ENCODE data around the gene STX17. TPM values are rescaled to one million over a fixed set of nuclear protein-coding genes. Genes with fewer than 3 reads are reported as not detected.

STX17 gene
- total RNA-seq, 1 donor = 21.2 TPM

DNA sequence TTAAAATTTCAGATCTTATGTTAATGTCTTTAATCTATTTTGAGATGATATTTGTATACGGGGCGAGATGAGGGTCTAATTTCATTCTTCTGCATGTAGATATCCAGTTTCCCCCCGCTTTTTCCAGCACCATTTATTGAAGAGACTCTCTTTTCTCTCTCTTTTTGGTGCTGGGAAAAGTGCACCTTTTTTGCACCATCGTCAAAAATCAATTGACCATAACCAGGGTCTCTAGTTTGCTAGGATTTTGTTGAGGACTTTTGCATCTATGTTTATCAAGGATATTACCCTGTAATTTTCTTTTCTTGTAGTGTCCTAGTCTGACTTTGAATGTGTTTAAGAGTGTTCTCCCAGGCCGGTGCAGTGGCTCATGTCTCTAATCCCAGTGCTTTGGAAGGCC lies 93.3 kb downstream of the STX17 start:
- no peak overlapping the region for H3K4me3 ChIP-seq (ENCODE audit: low read depth, low read length)
- DNase-seq (ENCODE audit: low read depth) = no peak

DNA sequence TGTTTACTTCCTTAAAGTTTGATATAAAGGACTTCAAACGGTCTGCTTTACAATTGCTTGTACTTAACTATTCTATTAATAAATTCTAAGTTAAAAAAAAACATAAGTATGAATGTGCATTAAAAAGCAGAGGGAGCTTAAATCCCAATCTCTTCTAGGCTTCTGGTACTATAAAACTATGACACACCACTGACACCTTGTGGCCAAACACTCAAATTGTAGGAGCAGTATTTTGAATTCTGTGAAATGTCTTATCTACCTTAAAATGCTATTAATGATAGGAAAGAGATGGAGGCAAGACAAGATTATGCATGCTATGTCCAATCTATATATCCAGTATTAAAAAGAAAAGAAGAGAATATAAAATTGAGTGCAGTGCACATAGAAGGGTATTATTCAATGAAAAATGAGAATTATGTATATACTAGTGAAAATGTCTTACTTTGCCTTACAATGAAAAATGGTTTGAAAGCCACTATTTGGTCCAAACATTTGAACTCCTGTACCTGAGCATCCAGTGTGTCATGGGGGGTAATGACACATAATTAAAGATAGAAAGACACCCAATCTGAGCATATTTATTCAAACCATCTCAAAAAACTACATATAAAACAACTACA lies 104.7 kb downstream of the STX17 start:
- H3K4me3 ChIP-seq (ENCODE audit: low read depth, low read length) = no peak overlapping the region
- TF ChIP-seq, protein P1, sequence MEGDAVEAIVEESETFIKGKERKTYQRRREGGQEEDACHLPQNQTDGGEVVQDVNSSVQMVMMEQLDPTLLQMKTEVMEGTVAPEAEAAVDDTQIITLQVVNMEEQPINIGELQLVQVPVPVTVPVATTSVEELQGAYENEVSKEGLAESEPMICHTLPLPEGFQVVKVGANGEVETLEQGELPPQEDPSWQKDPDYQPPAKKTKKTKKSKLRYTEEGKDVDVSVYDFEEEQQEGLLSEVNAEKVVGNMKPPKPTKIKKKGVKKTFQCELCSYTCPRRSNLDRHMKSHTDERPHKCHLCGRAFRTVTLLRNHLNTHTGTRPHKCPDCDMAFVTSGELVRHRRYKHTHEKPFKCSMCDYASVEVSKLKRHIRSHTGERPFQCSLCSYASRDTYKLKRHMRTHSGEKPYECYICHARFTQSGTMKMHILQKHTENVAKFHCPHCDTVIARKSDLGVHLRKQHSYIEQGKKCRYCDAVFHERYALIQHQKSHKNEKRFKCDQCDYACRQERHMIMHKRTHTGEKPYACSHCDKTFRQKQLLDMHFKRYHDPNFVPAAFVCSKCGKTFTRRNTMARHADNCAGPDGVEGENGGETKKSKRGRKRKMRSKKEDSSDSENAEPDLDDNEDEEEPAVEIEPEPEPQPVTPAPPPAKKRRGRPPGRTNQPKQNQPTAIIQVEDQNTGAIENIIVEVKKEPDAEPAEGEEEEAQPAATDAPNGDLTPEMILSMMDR (IDR thresholded peaks at IDR 0.05; ENCODE audit: insufficient read depth, low read length) = peak; percentile 55
- peak; percentile 59 for DNase-seq (ENCODE audit: low read depth)

More for the DNA sequence above, 93.3 kb downstream of the STX17 start:
- TF ChIP-seq, protein P1 (IDR thresholded peaks at IDR 0.05; ENCODE audit: insufficient read depth, low read length) = no peak

DNA sequence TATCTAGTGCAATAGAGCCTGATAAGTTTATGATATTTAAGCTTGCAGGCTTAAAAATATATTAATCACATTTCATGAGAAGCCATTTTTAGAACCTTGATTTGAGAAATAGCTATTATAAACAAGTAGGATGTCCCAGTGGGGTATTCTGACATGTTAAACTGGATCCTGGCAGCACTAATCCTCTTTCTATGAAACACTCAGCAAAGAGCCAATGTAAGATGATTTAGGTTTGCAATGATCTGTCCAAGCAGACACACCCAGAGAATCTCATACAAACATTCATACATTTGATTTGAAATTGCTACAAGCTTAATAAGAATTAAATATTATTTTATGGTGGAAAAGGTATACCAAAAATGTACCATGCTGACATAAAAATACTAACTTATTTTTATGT lies 105.8 kb downstream of the STX17 start:
- no peak overlapping the region for H3K4me3 ChIP-seq (ENCODE audit: low read depth, low read length)
- DNase-seq (ENCODE audit: low read depth) = no peak
- TF ChIP-seq, protein P1 (IDR thresholded peaks at IDR 0.05; ENCODE audit: insufficient read depth, low read length) = no peak

DNA sequence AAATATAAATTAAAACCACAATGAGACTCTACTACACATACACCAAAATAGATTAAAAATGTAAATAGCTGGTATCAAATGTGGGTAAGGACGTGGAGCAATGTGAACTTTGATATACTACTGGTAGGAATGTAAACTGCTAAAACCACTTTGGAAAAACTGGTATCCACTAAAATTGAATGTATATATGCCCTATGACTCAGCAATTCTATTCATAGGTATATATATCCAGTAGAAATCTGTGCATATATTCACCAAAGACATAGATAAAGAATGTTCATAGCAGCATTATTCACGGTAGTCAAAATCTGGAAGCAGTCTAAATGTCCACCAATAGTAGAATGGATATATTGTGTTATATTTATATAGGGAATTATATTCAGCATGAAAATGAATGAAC lies 107.1 kb downstream of the STX17 start:
- H3K4me3 ChIP-seq (ENCODE audit: low read depth, low read length) = no peak overlapping the region
- no peak for DNase-seq (ENCODE audit: low read depth)
- TF ChIP-seq, protein P1 (IDR thresholded peaks at IDR 0.05; ENCODE audit: insufficient read depth, low read length) = no peak

DNA sequence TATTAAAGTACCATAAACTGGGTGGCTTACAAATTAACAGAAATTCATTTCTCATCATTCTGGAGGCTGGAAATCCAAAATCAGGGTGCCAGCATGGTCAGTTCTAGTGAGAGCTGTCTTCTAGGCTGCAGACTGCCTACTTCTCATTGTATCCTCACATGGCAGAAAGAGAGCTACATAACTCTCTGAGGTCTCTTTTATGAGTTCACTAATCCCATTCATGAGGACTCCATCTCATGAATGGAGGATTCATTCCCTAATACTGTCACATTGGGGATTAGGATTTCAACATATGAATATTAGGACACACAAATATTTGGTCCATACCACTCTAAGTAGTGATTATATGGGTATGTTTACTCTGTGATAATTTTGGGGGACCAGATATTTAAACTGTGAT lies 108.4 kb downstream of the STX17 start:
- no peak overlapping the region for H3K4me3 ChIP-seq (ENCODE audit: low read depth, low read length)
- DNase-seq (ENCODE audit: low read depth) = no peak
- TF ChIP-seq, protein P1 (IDR thresholded peaks at IDR 0.05; ENCODE audit: insufficient read depth, low read length) = no peak

DNA sequence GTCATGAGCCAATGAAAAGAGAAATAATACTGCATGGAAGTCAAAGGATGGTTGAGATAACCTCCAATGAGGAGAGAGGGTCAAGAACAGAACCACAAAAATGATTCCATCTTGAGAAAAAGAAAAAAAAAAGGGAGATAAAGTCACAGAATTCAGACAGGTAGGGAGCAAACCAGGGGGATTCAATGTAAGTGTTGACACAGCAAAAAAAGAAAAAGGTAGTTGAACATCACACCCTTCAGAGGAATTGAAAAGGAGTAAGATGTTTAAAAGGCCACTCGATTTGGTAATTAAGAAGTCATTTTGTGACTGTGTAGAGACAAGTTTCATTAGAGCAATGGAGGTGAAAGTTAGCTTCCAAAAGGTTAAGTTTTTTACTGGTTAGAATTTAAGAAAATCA lies 113.1 kb downstream of the STX17 start:
- DNase-seq (ENCODE audit: low read depth) = no peak
- TF ChIP-seq, protein P1 (IDR thresholded peaks at IDR 0.05; ENCODE audit: insufficient read depth, low read length) = no peak
- no peak overlapping the region for H3K4me3 ChIP-seq (ENCODE audit: low read depth, low read length)

Other genes starting within 250 kb of the STX17 start
- 1.1 and 1.5 TPM in 2 replicates for gene NR4A3, start 84.8 kb upstream of the STX17 start, total RNA-seq (ENCODE audit: low replicate concordance)
- 8.3 and 19.4 TPM in 2 replicates for gene ERP44, start 192.3 kb downstream of the STX17 start, total RNA-seq (ENCODE audit: low replicate concordance)
- gene INVS, start 192.6 kb downstream of the STX17 start, total RNA-seq (ENCODE audit: low replicate concordance) = 28.3 and 31.3 TPM in 2 replicates

Measured in fibroblast of the aortic adventitia (primary cell).